HCT116 (cell line): ENCODE results near the gene LMOD3. TPM values are rescaled to one million over a fixed set of nuclear protein-coding genes. Genes with fewer than 3 reads are reported as not detected.

Experiments
- ATAC-seq: fragments of 200-7000 bp; cut with Tn5 transposase; 2 replicates; pipeline ENCODE4 v1.9.1; 2020; ENCODE audit warnings: mild to moderate bottlenecking, moderate library complexity
- BruUV-seq: library from RNA; stranded (reverse); fragments of 400-500 nt; replicated peaks from 2 replicates; lab custom pipeline; 2021; lab: Mats Ljungman, UMichigan
- CTCF ChIA-PET: fragments of 300-600 bp; sonication (Branson Sonifier 250); formaldehyde crosslinking; loops from one replicate; lab custom pipeline; 2021; ENCODE audit warnings: antibody characterized with exemption; lab: Charles Lee
- POLR2A ChIA-PET: fragments of 300-600, 350-600 bp; sonication (Branson Sonifier 250); formaldehyde crosslinking; loops from one replicate; lab custom pipeline; 2021; ENCODE audit warnings: antibody characterized with exemption; lab: Charles Lee
- RAD21 ChIA-PET, 2 experiments: fragments of 300-600 bp; sonication (Branson Sonifier 250); formaldehyde crosslinking; loops; one replicate each; lab custom pipeline; 2023; ENCODE audit warnings: low total read pairs in 2 of 2; ENCODE audit not compliant: uncharacterized antibody in 2 of 2, unreplicated experiment in 2 of 2, low non-redundant PET in 1 of 2; lab: Charles Lee
- DNase-seq: peaks from one replicate; pipeline ENCODE4 v3.0.0-alpha.2; 2010; ENCODE audit warnings: low read depth, low spot score
- H2AFZ ChIP-seq: fragments of 200-600 bp; shearing (Covaris generic), sonication (generic); 2 replicates; pipeline ENCODE4 v1.6.1; 2017; ENCODE audit warnings: low read depth, mixed run types, mixed read lengths, antibody characterized with exemption, low read length; ENCODE audit not compliant: poor library complexity, severe bottlenecking
- H3K27ac ChIP-seq: 2 replicates; pipeline ENCODE4 v1.5.1; 2012; ENCODE audit warnings: low read depth, low read length
- H3K27me3 ChIP-seq: fragments of 200-600 bp; sonication (generic); 2 replicates; pipeline ENCODE4 v1.6.1; 2016; ENCODE audit warnings: mixed run types, low read length, mixed read lengths; ENCODE audit not compliant: insufficient read depth
- H3K36me3 ChIP-seq, 2 experiments: fragments of 200-500 bp in 1 of 2; fragments of 200-600 bp in 1 of 2; sonication (Bioruptor generic) in 1 of 2; sonication (generic) in 1 of 2; 2 replicates each; pipeline versions ENCODE4 v1.5.1 to v1.6.1; 2014 to 2016; ENCODE audit warnings: low read length in 2 of 2, inconsistent platforms in 1 of 2, mixed read lengths in 1 of 2, mixed run types in 1 of 2; ENCODE audit not compliant: insufficient read depth in 2 of 2, control insufficient read depth in 1 of 2
- H3K4me1 ChIP-seq, 2 experiments: fragments of 200-600 bp in 1 of 2; sonication (generic) in 1 of 2; 2 replicates each; pipeline versions ENCODE4 v1.5.1 to v1.6.1; 2012 to 2017; ENCODE audit warnings: low read length in 2 of 2, inconsistent platforms in 1 of 2, mild to moderate bottlenecking in 1 of 2, mixed read lengths in 1 of 2, mixed run types in 1 of 2, moderate library complexity in 1 of 2; ENCODE audit not compliant: insufficient read depth in 2 of 2, control insufficient read depth in 1 of 2
- H3K4me2 ChIP-seq: fragments of 200-600 bp; sonication (generic); 2 replicates; pipeline ENCODE4 v1.6.1; 2017; ENCODE audit warnings: mixed run types, low read length, mixed read lengths
- H3K4me3 ChIP-seq, 2 experiments: fragments of 200-600 bp in 1 of 2; sonication (generic) in 1 of 2; replicated peaks in 1 of 2; 2 replicates each; pipeline ENCODE4 v1.5.1; 2011 to 2016; ENCODE audit warnings: low read length in 2 of 2, control low read depth in 1 of 2, low read depth in 1 of 2, mild to moderate bottlenecking in 1 of 2, mixed read lengths in 1 of 2, mixed run types in 1 of 2
- H3K79me2 ChIP-seq: fragments of 200-600 bp; sonication (generic); 2 replicates; pipeline ENCODE4 v1.6.1; 2017; ENCODE audit warnings: mild to moderate bottlenecking, mixed run types, low read length, moderate library complexity, mixed read lengths; ENCODE audit not compliant: insufficient read depth
- H3K9ac ChIP-seq: fragments of 200-600 bp; sonication (generic); 2 replicates; pipeline ENCODE4 v1.6.1; 2016; ENCODE audit warnings: low read length, mixed read lengths
- H3K9me2 ChIP-seq: fragments of 200-600 bp; sonication (generic), shearing (Covaris generic); 2 replicates; pipeline ENCODE4 v1.6.1; 2017; ENCODE audit warnings: mixed run types, mild to moderate bottlenecking, moderate library complexity; ENCODE audit not compliant: insufficient read depth
- H3K9me3 ChIP-seq, 2 experiments: fragments of 200-500 bp in 1 of 2; fragments of 200-600 bp in 1 of 2; sonication (Bioruptor generic) in 1 of 2; sonication (generic) in 1 of 2; 2 replicates each; pipeline ENCODE4 v1.6.1; 2014 to 2017; ENCODE audit warnings: low read length in 2 of 2, mixed read lengths in 2 of 2, inconsistent platforms in 1 of 2, low read depth in 1 of 2, mild to moderate bottlenecking in 1 of 2, mixed run types in 1 of 2, moderate library complexity in 1 of 2; ENCODE audit not compliant: control insufficient read depth in 1 of 2, insufficient read depth in 1 of 2
- H4K20me1 ChIP-seq: fragments of 200-600 bp; sonication (generic), shearing (Covaris generic); 2 replicates; pipeline ENCODE4 v1.6.1; 2017; ENCODE audit warnings: mixed run types, mild to moderate bottlenecking, moderate library complexity; ENCODE audit not compliant: insufficient read depth
- CEBPB ChIP-seq: IDR thresholded peaks from 2 replicates; pipeline ENCODE4 v1.6.1; 2012; ENCODE audit warnings: low read depth
- EGR1 ChIP-seq: IDR thresholded peaks from 2 replicates; pipeline ENCODE4 v1.6.1; 2012; ENCODE audit warnings: low read depth
- EZH2 ChIP-seq: fragments of 200-600 bp; sonication (generic); IDR thresholded peaks from 2 replicates; pipeline ENCODE4 v1.6.1; 2017; ENCODE audit warnings: antibody characterized with exemption, mixed run types
- TCF7L2 ChIP-seq: IDR thresholded peaks from 2 replicates; pipeline ENCODE4 v1.7.0; 2011; ENCODE audit warnings: borderline replicate concordance, inconsistent platforms; ENCODE audit not compliant: insufficient read depth, insufficient read length; ENCODE audit errors: extremely low read depth
- ZNF274 ChIP-seq: fragments of 200-500 bp; sonication (Bioruptor generic); IDR thresholded peaks from 2 replicates; pipeline ENCODE4 v1.6.1; 2014; ENCODE audit warnings: mild to moderate bottlenecking, low read depth, low read length, inconsistent platforms
- intact Hi-C: fragments of 100-400 bp; cut with micrococcal nuclease; formaldehyde crosslinking; loops from 2 replicates; pipeline ENCODE4 v1.10.0; 2022
- total RNA-seq: library from RNA; stranded (reverse); gene quantifications from one replicate; pipeline ENCODE4 v1.2.1, GENCODE V29; 2021; ENCODE audit not compliant: unreplicated experiment

LMOD3 gene
- total RNA-seq, 1 experiment from 2014 or later, result not detected

DNA sequence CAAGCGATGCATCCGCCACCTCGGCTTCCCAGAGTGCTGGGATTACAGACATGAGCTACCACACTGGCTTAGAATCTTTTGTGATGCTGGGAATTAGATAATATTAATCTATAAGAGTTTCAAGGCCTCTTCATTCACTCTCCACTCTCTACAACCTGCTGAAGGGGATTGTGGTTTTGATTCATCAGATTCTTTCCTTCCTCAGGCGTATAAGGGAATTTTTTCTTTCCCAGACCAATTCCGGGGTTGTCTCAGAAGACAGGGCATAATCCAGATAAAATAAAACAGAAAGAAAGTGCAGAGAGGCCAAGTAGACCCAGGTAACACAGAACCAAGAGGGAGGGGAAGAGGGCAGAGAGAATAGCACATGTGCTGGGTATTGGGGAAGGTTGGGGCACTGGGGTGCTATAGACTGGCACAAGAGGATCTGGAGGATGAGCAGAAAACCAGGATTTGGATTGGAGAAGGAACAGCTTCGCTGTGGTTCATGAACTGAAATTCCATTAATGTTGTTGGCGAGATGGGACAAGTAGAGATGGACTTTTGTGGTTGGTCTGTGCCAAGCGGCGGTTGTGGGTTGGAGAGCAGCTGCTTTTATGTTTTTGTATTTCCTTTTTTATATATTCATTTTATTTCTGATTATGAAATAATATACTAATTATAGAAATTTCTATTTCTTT is 24.8 kb downstream of the LMOD3 start:
- H2AFZ ChIP-seq, result no peak overlapping the region
- ChIA-PET RAD21 (no interaction called here), POLR2A (interaction anchor here (1.0 kb wide), 1 partner anchor 11 kb away, joined by 3 read pairs; no protein-coding TSS in a partner anchor), CTCF (no interaction called here)
- H4K20me1 ChIP-seq, result no peaks in the 10 kb centered on the region
- no peaks in the 10 kb centered on the region for H3K9me3 ChIP-seq
- H3K27ac ChIP-seq, result no peak overlapping the region
- no peaks in the 10 kb centered on the region for H3K9me2 ChIP-seq
- intact Hi-C loops, result no loop called here
- H3K4me1 ChIP-seq, result no peaks in the 10 kb centered on the region; a peak in 1 of 4 replicates
- H3K4me2 ChIP-seq, result no peak overlapping the region
- no peak for ATAC-seq
- TF ChIP-seq EZH2 (no peak), TCF7L2 (no peak), CEBPB (no peak), EGR1 (no peak)
- TF ChIP-seq, all 23 proteins: peak for 0
- DNase-seq, result no peak
- no peaks in the 10 kb centered on the region; a peak in 1 of 4 replicates for H3K36me3 ChIP-seq
- no peaks in the 10 kb centered on the region for H3K79me2 ChIP-seq
- no peaks in the 10 kb centered on the region for H3K27me3 ChIP-seq
- no peak overlapping the region for H3K4me3 ChIP-seq
- no peak overlapping the region for H3K9ac ChIP-seq
- no TSS peak for BruUV-seq

DNA sequence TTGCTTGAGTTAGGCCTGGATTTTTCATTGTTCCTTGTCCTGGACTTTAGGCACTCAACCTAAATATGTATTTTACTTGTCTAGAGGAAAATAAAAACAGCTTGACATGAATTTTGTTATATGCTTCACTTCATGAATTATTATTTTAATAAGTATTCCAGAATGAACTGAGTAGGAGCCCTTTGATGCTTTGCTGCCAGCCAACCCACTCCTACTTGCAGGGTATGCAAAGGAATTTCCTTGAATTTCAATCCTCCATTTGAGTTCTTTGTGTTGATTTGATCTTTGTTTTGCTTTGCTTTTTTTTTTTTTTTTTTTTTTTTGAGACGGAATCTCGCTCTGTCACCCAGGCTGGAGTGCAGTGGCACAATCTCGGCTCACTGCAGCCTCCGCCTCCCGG is 26.1 kb downstream of the LMOD3 start:
- Histone ChIP-seq H3K9me2 (no peaks in the 10 kb centered on the region), H3K4me2 (no peak overlapping the region), H3K9ac (no peak overlapping the region), H3K4me1 (no peaks in the 10 kb centered on the region; a peak in 1 of 4 replicates), H3K9me3 (no peaks in the 10 kb centered on the region), H3K4me3 (no peak overlapping the region), H3K79me2 (no peaks in the 10 kb centered on the region; the same call in 1 of the 2 replicates), H2AFZ (no peak overlapping the region), H3K36me3 (no peaks in the 10 kb centered on the region), H3K27ac (no peak overlapping the region), H3K27me3 (no peaks in the 10 kb centered on the region), H4K20me1 (no peaks in the 10 kb centered on the region)
- RAD21 ChIA-PET, result no interaction called here
- POLR2A ChIA-PET, result no interaction called here
- no peak for ATAC-seq
- DNase-seq, result no peak
- intact Hi-C loops, result no loop called here
- no peak for TF ChIP-seq ZNF274
- no TSS peak for BruUV-seq
- CTCF ChIA-PET, result no interaction called here
